A549 (cell line): Measurements from ENCODE around the gene EFCAB7.

Experiments
- POLR2A ChIP-seq: IDR thresholded peaks from 2 replicates; pipeline ENCODE4 v1.6.1; 2012; ENCODE audit warnings: mild to moderate bottlenecking, low read length
- RAD21 ChIP-seq, 2 experiments: fragments of >200 bp in 1 of 2; sonication (Bioruptor Twin) in 1 of 2; formaldehyde crosslinking in 1 of 2; IDR thresholded peaks in 1 of 2; conservative IDR thresholded peaks in 1 of 2; 2 replicates in 1 of 2; 3 replicates in 1 of 2; pipeline ENCODE4 v1.6.1; 2012 to 2018; ENCODE audit warnings: inconsistent platforms in 1 of 2
- USF2 ChIP-seq: fragments of 450-650 bp; IDR thresholded peaks from 2 replicates; pipeline ENCODE4 v1.6.1; 2014; ENCODE audit warnings: antibody characterized with exemption

- peak; percentile 51 to 60 for TF ChIP-seq RAD21 (conservative IDR thresholded peaks at IDR 0.05 in 1 of 2, IDR thresholded peaks at IDR 0.05 in 1 of 2)
- TF ChIP-seq USF2 = no peak
- no peak for TF ChIP-seq POLR2A
These were observed 14.6 kb downstream of the EFCAB7 start for GRCh38 chr1:63537940-63538339.
